HG03066 (cell line): ENCODE data around the gene LENEP.
"Not testable (repeated sequence)": the region's sequence is repeated elsewhere in the genome, so short reads cannot be mapped to it uniquely, and the experiment has no call there.

Source experiments
- ATAC-seq: cut with Tn5 transposase; IDR thresholded peaks from one replicate; pipeline ENCODE4 v1.9.1; 2021; ENCODE audit warnings: low read depth; ENCODE audit not compliant: unreplicated experiment

The LENEP gene

DNA sequence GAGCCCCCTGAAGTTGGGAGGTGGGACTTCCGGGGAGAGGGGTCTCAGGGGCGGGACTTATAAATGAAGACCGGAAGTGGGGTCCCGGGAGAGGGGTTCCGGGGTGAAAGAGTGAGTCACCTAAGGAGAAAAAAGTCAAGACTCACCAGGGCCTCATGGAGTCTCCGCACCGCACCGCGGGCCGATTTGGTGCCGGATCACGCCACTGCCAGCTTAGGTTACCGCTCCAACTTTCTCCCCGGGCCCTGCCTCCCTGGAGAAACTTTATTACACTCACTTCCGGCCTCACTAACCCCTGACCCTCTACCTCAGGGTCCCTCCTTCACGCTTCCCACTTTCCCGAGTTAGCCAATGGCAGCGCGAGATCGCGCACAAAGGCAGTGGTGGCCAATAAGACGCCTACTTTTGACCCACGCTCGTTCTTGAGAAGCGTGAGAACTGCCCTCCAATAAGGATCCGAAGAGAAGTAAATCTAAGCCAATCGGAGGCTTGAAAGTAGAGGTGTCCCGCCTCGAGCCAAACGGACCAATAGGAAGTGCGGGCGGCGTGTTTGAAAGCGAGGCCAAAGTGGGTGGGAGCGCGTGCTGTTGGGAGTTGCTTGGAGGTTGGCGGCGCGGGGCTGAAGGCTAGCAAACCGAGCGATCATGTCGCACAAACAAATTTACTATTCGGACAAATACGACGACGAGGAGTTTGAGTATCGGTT, 19.1 kb upstream of the LENEP start, which contains the start of gene CKS1B:
Gene CKS1B, plus strand, starts transcription at position 580 of the 706 bp plus-strand sequence. Its CDS starts 65 bp downstream, at position 645.
- peak; percentile 62 for ATAC-seq

DNA sequence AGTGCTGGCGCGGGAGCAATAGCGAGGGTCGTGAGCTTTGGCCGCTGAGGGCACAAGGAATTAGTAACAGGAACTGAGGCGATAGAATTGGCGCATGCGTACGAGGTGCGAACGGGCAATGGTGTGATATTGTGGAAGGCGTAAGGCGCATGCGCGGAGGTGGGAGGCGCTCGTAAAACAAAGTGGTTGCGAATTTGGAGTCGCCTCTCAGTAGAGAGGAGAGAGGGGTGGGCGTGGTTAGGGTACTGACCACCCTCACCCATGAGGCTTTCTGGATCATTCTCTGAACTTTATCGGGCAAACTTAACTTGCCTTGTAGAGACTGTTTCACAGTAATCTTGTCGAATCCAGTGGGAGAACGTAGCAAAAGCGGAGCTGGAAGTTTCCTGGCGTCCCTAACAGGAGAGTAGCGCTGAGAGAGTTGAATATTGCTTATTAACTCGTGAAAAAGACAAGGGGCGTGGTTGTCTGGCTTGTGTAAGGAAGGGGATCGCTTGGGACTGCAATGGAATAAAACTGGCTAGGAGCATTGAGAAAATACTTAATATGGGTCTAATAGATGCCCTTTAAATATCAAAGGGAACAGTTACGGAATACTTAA, 18.5 kb upstream of the LENEP start:
- ATAC-seq = peak; percentile 36

DNA sequence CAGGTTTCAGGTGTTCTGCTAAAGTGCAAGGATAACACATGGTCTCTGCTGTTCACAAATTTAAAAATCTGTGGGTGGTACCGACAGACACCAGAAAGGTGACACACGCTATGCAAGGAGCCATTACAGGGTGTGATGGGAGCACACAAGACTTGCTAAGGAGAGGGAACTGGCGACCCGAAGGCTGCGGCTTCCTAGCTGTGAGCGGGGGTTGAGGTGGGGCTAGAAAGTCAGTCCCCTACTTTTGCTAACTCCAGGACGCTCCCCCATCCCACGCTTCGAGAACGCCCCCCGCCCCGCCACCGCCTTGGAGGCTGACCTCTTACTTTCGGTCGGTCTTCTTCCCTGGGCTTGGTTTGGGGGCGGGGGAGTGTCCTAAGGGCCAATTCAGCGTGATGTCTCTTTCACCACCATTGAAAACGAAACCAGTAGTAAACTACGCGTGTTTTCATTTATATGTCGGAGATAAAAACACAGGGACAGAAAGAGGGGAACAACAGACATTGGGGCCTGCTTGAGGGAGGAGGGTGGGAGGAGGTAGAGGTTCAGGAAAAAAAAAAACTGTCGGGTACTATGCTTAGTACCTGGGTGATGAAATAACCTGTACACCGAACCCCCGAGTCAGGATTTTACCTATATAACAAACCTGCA, 17.9 kb upstream of the LENEP start:
- no peak for ATAC-seq

DNA sequence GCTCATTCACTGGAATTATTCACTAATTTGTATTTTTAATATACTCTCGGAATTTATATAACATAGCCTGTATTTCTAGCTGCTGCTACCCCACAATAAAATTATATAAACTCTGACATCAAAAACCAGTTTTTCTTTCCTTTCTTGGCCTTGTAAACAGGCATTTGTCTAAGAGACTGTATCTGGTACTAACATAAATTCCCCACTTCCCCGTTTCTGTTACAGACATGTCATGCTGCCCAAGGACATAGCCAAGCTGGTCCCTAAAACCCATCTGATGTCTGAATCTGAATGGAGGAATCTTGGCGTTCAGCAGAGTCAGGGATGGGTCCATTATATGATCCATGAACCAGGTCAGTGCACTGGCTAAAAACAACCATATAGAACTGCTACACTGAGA, 15.6 kb upstream of the LENEP start:
- ATAC-seq = not testable (repeated sequence)

DNA sequence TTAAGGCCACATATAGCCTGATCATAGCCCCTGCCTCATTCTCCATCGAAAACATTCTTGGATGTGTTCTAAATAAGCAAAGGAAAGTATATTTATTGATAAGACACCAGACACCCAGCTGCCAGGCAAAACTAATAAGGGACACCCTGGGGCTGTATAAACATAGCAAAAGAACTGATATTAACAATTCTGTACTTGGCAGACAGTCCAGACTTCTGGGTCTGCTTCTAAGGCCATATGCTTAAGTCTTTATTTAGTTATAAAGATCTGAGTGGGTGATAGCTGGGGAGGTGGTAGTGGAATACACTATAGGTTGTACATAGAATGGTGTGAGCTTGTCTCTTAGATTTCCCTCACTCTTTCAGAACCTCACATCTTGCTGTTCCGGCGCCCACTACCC, 15.0 kb upstream of the LENEP start:
- no peak for ATAC-seq

DNA sequence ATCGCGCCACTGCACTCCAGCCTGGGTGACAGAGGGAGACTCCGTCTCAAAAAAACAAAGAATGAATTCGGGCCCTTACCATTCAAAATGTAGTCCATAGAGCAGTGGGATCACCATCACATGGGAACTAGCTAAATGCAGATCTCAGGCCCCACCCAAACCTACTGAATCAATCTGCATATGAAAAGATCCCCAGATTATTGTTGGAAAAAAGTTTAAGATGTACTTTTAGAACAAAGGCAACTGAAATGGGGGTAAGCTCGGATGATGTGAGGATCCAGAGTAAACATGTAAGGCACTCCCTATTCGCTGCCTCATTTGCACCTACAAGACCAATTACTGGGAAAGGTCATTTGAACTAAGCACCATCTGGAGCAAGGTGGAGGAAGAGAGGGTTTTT, 11.0 kb upstream of the LENEP start:
- ATAC-seq = no peak

DNA sequence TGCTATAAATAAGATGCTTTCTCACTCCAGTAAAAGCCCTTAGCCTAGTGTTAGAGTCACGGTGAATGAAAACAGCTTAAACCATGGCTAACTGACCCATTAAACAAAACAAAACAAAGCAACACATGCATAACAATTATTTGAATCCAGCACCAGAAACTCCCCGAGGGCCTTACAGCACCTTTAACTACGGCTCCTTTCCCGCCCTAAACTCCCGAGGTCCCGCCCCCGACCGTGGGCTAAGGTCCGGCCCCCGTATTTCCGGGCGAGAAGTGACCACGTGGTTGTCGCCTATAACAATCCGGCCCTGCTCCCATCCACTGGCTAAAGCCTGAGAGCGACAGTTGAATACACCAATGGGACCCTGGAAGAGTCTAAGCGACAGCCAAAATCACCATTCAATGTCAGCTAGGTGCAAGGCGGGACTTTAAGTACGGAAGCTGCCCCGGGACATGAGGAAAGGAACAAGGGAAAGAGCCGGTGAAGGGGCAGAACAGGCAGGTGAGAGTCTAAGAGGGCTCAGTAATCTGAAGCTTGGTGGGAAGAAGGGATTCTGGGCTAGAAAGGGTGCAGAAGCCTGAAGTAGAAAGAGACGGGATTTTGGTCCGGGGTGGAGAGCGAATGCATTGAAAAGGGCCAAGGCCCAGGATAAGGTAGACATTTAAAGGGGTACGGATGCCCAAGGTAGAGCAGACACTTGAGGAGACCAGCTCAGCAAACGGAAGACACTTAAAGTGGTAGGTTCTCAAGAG, 10.3 kb upstream of the LENEP start, which contains the start of gene FLAD1:
Gene FLAD1, plus strand, starts transcription at position 448 of the 752 bp plus-strand sequence. CDS start 351 bp downstream, outside the sequence.
- ATAC-seq = peak; percentile 99

DNA sequence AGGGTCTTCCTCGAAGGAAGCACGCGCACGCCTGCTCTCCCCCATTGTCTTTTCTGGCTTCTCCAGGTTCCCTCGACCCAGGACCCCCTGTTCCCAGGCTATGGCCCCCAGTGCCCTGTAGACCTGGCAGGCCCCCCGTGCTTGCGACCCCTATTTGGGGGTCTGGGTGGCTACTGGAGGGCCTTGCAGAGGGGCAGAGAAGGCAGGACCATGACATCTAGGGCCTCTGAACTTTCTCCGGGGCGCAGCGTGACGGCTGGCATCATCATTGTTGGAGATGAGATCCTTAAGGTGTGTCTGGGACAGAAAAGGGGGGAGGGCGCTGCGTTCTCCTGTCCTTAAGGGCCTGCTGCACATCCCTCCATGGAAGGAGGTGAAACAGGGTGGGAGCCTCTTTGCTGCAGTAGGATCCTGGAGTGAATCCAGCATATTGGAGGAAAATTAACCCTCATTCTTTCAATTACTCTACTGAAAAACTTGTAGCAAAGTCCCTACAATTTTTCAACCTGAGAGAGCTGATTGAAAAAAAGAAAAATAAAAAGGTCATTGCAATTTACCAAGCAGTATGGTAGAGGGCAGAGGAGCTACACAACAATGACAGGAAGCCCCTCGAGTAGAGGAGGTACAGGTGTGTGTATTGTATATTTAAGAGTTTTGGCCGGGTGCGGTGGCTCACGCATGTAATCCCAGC, 9.5 kb upstream of the LENEP start:
- no peak for ATAC-seq

DNA sequence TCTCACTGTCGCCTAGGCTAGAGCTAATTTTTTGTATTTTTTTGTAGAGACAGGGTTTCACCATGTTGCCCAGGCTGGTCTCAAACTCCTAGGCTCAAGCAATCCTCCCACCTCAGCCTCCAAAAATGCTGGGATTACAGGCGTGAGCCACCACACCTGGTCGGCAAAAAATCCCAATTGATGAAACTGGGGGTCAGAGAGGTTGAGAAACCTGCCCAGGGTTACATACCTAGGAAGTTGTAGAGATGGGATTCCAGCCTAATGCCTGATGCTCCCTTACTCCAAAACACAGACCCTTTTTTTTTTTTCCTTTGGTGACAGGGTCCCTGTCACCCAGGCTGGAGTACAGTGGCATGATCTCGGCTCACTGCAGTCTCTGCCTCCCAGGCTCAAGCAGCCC, 6.7 kb upstream of the LENEP start:
- ATAC-seq = not testable (repeated sequence)

DNA sequence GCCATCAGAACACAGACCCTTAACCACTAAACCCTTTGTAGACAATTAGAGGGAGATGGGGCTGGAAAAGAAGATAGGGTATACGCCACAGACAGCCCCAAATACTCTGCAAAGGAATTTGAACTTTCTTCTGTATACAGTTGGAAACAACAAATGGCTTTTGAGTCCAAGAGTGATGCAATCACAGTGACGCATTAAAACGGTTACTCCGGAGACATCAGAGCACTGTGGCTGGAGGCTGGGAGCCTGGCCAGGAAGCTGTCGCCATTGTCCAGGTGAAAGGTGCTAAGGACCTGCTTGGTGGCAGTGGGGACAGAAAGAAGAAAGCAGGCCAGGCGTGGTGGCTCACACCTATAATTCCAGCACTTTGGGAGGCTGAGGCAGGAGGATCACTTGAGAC, 6.1 kb upstream of the LENEP start:
- ATAC-seq = no peak

DNA sequence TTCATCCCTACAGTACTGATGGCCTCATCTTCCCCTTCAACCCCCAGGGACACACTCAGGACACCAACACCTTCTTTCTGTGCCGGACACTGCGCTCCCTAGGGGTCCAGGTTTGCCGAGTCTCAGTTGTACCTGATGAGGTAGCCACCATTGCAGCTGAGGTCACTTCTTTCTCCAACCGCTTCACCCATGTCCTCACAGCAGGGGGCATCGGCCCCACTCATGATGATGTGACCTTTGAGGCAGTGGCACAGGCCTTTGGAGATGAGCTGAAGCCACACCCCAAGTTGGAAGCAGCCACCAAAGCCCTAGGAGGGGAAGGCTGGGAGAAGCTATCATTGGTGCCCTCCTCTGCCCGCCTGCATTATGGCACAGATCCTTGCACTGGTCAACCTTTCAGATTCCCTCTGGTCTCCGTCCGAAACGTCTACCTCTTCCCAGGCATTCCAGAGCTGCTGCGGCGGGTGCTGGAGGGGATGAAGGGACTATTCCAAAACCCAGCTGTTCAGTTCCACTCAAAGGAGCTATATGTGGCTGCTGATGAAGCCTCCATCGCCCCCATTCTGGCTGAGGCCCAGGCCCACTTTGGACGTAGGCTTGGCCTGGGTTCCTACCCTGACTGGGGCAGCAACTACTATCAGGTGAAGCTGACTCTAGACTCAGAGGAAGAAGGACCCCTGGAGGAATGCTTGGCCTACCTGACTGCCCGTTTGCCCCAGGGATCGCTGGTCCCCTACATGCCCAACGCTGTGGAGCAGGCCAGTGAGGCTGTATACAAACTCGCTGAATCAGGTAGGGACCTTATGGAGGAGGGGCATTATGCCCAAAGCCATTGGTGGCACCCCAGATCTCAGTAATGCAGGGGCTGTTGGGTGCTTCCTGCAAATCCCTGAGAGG, 5.1 kb upstream of the LENEP start:
- no peak for ATAC-seq

DNA sequence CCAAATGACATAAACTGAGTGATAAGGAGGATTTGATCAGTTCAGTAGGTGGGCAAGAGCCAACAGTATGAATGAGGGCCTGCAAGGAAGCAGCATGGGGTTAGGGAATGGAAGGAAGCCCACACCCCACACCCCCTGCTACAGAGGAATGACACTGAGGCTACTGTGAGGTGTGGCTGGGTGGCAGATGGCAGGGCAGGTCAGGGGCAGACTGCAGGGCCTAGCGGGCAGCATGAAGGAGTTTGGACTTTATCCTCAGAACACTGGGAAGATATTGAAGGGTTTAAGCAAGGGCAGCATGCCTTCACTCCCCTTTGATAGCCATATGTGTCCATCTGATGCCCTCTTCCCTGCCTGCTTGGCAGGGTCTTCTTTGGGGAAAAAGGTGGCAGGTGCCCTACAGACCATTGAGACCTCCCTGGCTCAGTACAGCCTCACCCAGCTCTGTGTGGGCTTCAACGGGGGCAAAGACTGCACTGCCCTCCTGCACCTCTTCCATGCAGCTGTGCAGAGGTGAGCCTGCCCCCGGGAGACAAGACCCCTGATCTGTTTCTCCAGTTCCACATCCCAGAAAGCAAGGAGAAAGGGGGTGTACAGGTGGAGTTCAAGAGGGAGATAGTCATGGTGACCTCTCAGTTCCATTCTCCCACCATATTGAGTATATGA, 4.1 kb upstream of the LENEP start:
- no peak for ATAC-seq

DNA sequence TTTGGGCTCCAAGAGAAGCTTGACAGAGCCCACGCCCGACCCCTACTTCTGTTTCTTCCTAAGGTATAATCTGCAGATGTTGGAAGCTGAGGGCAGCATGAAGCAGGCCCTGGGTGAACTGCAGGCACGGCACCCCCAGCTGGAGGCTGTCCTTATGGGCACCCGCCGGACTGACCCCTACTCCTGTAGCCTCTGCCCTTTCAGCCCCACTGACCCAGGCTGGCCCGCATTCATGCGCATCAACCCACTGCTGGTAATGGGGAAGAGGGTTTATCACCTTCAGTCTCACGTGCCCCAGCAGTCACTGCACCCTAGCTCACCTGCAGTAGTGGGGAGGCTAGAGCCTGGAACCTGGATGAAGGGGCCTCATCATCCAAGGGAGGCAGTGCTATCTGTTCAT, 3.1 kb upstream of the LENEP start:
- ATAC-seq = no peak

DNA sequence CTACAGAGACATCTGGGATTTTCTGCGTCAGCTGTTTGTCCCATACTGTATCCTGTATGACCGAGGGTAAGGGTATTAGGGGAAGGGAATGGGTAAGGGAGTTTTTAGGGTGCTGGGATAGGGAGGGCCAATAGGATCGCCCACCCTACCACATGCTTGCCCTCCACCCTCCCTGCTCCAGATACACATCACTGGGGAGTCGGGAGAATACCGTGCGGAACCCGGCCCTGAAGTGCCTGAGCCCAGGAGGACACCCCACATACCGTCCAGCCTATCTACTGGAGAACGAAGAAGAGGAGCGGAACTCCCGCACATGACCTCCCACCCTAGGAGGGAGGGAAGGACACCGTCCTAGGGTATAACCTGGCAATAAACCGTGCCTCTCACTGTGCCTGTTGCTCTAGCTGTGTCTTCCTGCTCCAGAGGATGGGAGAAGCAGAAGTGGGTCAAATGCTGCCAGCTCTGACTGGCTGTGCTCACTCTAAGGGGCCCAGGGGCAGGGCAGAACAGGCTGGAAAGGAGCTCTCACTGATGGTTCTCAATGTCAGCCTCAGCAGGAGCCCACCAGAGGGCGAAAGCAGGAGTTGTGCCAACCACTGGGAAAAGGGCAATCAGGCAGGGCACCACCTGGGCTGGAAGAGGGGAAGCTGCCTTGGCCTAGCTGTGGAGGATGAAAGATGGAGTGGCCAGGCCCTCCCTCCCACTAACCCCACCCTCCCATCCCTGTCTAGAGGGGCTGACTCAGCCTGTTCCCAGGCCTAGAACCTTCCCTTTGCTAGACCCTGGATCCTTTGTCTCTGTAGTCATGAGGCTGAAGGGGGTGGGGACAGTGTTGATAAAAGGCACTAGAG, 440 bp upstream of the LENEP start:
- no peak for ATAC-seq

DNA sequence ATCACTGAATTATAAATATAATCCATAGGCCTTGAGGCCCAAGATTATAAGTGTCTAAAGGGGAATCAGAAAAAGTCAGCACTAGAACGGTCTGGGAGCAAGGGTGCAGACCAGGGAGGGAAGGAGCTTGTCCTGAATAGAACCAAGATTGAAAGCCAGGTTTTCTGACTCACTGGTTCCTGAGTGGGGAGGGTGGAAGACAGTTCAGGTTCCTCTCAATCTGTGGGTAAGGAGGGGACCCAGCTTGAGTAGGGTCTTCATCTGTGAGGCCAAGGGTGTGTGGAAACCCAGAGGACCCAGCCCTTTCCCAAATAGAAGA, 842 bp downstream of the LENEP start:
- ATAC-seq = no peak

DNA sequence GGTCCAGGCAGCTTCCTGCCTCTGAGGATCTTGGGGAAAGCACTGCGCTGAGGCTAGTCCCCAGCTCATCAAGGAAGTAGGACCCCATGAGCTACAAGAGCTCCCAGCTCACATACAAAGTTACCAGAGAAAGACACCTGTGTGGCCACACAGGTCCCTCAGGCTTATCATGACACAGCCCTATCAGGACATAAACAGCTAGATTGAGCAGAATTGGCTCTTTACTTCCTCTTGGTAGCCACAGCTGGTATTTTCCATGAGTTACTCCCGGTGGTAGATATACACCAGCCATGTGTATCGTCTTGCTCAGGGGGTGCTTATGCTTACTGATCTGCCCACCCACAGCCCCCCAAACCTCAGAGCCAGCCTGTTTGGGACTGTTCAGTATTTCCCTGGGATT, 1.2 kb downstream of the LENEP start:
- ATAC-seq = no peak

DNA sequence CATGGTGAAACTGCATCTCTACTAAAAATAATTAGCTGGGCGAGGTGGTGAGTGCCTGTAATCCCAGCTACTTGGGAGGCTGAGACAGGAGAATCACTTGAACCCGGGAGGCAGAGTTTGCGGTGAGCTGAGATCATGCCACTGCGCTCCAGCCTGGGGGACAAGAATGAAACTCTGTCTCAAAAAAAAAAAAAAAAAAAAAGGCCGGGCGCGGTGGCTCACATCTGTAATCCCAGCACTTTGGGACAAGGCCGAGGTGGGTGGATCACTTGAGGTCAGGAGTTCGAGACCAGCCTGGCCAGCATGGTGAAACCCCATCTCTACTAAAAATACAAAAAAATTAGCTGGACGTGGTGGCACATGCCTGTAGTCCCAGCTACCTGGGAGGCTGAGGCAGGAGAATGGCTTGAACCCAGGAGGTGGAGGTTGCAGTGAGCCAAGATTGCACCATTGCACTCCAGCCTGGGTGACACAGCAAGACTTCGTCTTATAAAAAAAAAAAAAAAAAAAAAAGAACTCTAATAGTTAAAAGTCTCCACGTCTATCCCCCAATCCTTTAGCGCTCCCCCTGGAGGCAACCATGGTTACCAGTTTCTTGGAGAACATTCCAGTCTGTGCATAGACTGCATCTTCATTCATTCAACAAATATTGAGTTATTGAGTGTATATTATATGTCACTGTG, 2.1 kb downstream of the LENEP start:
- ATAC-seq = not testable (repeated sequence)
